ENCODE results near the gene UMOD. TPM values are rescaled to one million over a fixed set of nuclear protein-coding genes. Genes with fewer than 3 reads are reported as not detected.

The UMOD gene
- total and polyA plus RNA-seq, 4 donors = not detected

- DNase-seq = no peak
- Histone ChIP-seq H3K36me3 (ENCODE audit: control insufficient read depth in 4 of 4, insufficient read depth in 4 of 4, low read length in 4 of 4) (no peaks in the 10 kb centered on the region), H3K9me3 (ENCODE audit: control insufficient read depth in 4 of 4, insufficient read depth in 3 of 4, low read length in 3 of 4) (no peaks in the 10 kb centered on the region), H3K4me3 (no peak overlapping the region), H3K9ac (ENCODE audit: insufficient read depth in 1 of 2, low read length in 2 of 2) (no peak overlapping the region), H3K27me3 (ENCODE audit: control insufficient read depth in 3 of 3, insufficient read depth in 3 of 3, low read length in 2 of 3) (peaks cover 0 to 4% (median 0%) of the 10 kb centered on the region in 3 donors), H3K4me1 (ENCODE audit: control insufficient read depth in 5 of 5, insufficient read depth in 5 of 5, low read length in 5 of 5) (no peaks in the 10 kb centered on the region), H3K27ac (ENCODE audit: low read depth in 1 of 2, low read length in 1 of 2) (no peak overlapping the region)
- WGBS, 2 donors = 48 to 68% methylated on average over 2 of the region's 2 CpGs
- no peak for TF ChIP-seq CTCF (IDR thresholded peaks at IDR 0.05; ENCODE audit: control extremely low read depth, extremely low read depth)
- ATAC-seq (ENCODE audit: insufficient read depth, low FRiP score) = no peak
These were observed 10.7 kb upstream of the UMOD start for GRCh38 chr16:20363191-20363590.

GRCh38 chr16:20359997-20360396 lies 7.5 kb upstream of the UMOD start:
- H3K9me3 ChIP-seq (ENCODE audit: control insufficient read depth in 4 of 4, insufficient read depth in 3 of 4, low read length in 3 of 4) = peaks cover 0 to 2% (median 0%) of the 10 kb centered on the region in 4 donors
- no peak overlapping the region for H3K4me3 ChIP-seq
- no peak overlapping the region for H3K9ac ChIP-seq (ENCODE audit: insufficient read depth in 1 of 2, low read length in 2 of 2)
- H3K27me3 ChIP-seq (ENCODE audit: control insufficient read depth in 3 of 3, insufficient read depth in 3 of 3, low read length in 2 of 3) = no peaks in the 10 kb centered on the region
- no peak for TF ChIP-seq CTCF (IDR thresholded peaks at IDR 0.05; ENCODE audit: control extremely low read depth, extremely low read depth)
- WGBS, 2 donors = 53 to 66% methylated on average over 2 of the region's 2 CpGs
- DNase-seq = no peak
- no peak overlapping the region for H3K27ac ChIP-seq (ENCODE audit: low read depth in 1 of 2, low read length in 1 of 2)
- no peaks in the 10 kb centered on the region for H3K36me3 ChIP-seq (ENCODE audit: control insufficient read depth in 4 of 4, insufficient read depth in 4 of 4, low read length in 4 of 4)
- no peak for ATAC-seq (ENCODE audit: insufficient read depth, low FRiP score)
- H3K4me1 ChIP-seq (ENCODE audit: control insufficient read depth in 5 of 5, insufficient read depth in 5 of 5, low read length in 5 of 5) = no peaks in the 10 kb centered on the region

GRCh38 chr16:20355114-20355782 lies 2.7 kb upstream of the UMOD start:
- Histone ChIP-seq H3K9ac (ENCODE audit: insufficient read depth in 1 of 2, low read length in 2 of 2) (no peak overlapping the region), H3K27me3 (ENCODE audit: control insufficient read depth in 3 of 3, insufficient read depth in 3 of 3, low read length in 2 of 3) (peaks cover 0 to 3% (median 0%) of the 10 kb centered on the region in 3 donors), H3K4me1 (ENCODE audit: control insufficient read depth in 5 of 5, insufficient read depth in 5 of 5, low read length in 5 of 5) (no peaks in the 10 kb centered on the region), H3K36me3 (ENCODE audit: control insufficient read depth in 4 of 4, insufficient read depth in 4 of 4, low read length in 4 of 4) (no peaks in the 10 kb centered on the region), H3K9me3 (ENCODE audit: control insufficient read depth in 4 of 4, insufficient read depth in 3 of 4, low read length in 3 of 4) (peaks cover 0 to 2% (median 0%) of the 10 kb centered on the region in 4 donors), H3K4me3 (no peak overlapping the region), H3K27ac (ENCODE audit: low read depth in 1 of 2, low read length in 1 of 2) (no peak overlapping the region)
- no peak for TF ChIP-seq CTCF (IDR thresholded peaks at IDR 0.05; ENCODE audit: control extremely low read depth, extremely low read depth)
- no peak for ATAC-seq (ENCODE audit: insufficient read depth, low FRiP score)
- DNase-seq = no peak
- WGBS, 2 donors = 71 to 72% methylated on average over 7 of the region's 7 CpGs

- H3K4me1 ChIP-seq (ENCODE audit: control insufficient read depth in 5 of 5, insufficient read depth in 5 of 5, low read length in 5 of 5) = no peaks in the 10 kb centered on the region
- H3K4me3 ChIP-seq = no peak overlapping the region
- ATAC-seq (ENCODE audit: insufficient read depth, low FRiP score) (no peak), DNase-seq (no peak)
- no peak for TF ChIP-seq CTCF (IDR thresholded peaks at IDR 0.05; ENCODE audit: control extremely low read depth, extremely low read depth)
- no peak overlapping the region for H3K27ac ChIP-seq (ENCODE audit: low read depth in 1 of 2, low read length in 1 of 2)
- no peaks in the 10 kb centered on the region for H3K36me3 ChIP-seq (ENCODE audit: control insufficient read depth in 4 of 4, insufficient read depth in 4 of 4, low read length in 4 of 4)
- no peak overlapping the region for H3K9ac ChIP-seq (ENCODE audit: insufficient read depth in 1 of 2, low read length in 2 of 2)
- H3K9me3 ChIP-seq (ENCODE audit: control insufficient read depth in 4 of 4, insufficient read depth in 3 of 4, low read length in 3 of 4) = peaks cover 0 to 2% (median 0%) of the 10 kb centered on the region in 4 donors
- peaks cover 0 to 14% (median 2%) of the 10 kb centered on the region in 3 donors for H3K27me3 ChIP-seq (ENCODE audit: control insufficient read depth in 3 of 3, insufficient read depth in 3 of 3, low read length in 2 of 3)
These were observed 864 bp upstream of the UMOD start for GRCh38 chr16:20353379-20353778.

All from lung (tissue), 12 donors.